Measurements from ENCODE around the gene RER1. TPM values are rescaled to one million over a fixed set of nuclear protein-coding genes. Genes with fewer than 3 reads are reported as not detected.

RER1 gene
- polyA plus RNA-seq, 1 donor: 70.7 TPM

DNA sequence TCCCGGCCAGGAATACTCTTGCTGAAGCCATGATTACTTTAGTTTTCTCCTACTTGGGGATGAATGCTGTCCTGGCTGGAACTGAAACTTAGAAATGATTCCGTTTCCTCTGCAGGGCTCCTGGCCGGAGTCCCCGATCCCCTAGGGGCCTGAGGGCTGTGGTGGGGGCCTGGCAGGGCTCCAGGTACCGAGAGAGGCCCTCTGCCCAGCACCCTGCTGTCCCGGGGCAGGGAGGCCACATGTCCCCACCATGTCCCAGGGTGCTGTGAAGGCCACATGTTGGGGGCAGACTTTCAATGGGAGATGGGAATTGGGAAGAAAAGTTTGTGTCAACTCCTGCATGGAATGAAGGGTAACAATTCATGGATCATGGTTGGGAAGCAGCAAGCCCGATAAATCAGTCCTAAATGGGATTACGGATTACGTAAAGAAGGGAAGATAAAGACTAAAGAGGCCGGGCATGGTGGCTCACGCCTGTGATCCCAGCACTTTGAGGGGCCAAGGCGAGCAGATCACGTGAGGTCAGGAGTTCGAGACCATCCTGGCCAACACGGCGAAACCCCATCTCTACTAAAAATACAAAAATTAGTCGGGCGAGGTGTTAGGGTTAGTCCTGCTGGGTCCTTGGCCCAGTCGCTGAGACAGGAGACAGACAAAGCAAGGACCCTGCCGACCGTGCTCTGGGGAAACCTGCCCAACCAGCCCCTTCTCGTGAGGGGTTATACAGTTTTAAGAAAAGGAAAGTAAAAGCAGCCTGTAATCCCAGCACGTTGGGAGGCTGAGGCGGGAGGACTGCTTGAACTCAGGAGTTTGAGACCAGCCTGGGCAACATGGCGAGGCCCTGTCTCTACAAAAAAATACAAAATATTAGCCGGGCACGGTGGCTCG lies 37.8 kb upstream of the RER1 start:
- DNase-seq (ENCODE audit: low read depth): no peak

DNA sequence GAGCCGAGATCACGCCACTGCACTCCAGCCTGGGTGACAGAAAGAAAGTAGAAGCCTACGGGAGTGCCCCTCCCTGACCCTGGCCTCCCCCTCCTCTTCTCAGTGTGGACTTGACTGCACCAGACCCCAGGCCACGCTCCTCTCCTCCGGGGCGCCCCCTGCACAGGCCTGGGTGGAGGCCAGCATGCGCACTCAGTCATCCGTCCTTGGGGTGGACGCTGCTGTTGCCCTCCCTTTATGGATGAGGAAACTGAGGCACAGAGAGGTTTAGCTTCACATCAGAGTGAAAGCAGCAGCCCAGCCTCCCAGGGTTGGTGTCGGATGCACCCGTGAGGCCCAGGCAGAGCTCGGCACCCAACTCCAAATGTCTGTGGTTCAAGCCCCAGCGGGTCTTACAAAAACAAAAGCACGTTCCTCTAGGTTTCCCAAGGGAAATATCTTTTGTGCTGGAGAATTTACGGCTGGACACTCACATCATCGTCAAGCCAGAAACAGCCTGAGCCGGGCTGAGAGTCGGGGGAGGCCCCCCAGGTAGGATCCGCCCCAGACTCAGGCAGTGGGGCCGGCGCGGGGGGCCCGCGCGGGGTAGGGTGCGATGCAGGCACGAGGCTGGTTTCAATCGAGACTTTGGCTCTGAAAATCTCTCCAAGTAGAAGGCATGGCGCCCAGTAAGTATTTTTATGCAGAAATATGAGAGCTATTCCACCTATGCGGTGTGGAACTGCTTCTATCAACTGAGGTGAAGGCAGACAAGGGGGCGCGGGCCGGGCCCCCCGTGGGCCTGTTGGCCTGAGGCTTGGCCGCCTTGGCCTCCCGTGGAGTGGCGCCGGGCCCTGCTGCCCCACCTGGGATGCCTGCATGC lies 36.9 kb upstream of the RER1 start:
- DNase-seq (ENCODE audit: low read depth): no peak

DNA sequence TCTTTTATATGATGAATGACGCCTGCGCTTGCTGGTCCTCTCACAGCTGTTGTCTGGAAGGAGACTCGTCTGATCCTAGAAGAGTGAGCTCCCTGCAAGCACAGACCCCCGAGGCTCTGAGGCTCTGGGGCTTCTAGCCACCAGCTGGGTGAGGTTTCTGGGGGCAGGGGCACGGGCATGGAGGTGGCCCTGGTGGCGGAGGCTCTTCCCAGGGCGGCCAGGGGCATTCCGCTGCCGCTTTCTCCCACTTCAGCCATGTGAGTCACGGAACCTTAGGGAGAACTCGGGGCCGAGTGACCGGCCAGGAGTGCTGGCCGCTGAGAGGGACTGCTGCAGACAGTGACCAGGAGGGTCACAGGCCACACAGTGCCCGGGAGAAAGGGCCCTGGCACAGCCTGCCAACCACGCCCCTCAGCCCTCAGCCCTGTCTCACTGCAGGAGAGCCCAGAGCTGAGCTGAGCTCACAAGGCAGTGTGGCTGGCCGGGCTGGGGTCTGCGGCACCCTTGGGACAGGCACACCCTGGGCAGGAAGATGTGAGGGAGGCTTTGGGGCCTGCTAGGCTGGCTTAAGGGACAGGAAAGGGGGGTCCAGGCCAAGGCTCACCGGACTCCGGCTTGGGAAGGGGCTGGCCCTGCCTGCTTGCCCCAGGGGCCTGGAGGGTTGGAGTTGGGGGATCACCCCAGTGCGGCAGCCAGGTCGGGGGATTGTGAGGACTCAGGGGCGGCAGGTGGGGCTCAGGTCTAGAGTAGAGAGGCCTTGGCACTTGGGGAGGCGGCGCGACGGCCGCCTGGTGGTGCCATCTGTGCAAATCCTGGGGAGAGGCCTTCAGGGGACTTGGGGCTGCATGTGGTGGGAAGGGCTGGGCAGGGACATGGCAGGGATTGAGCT lies 36.0 kb upstream of the RER1 start:
- no peak for DNase-seq (ENCODE audit: low read depth)

DNA sequence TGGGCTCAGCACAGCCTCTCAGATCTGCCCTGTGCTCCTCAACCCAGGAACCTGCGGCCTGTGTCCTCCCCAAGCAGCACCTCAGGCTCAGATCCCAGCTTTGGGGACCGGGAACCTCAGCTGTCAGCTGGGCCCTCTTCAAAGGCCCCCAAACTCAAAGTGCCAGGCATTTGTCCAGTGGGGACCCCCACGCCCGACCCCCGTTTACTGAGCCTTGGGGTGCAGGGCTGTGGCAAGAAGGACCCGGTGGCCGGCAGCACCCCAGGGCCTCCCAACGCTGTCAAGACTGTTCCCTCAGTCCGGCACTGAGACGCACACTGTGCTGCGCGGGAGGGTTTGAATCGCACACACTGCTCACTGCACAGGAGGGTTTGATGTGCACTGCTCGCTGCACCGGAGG lies 35.2 kb upstream of the RER1 start:
- no peak for DNase-seq (ENCODE audit: low read depth)

DNA sequence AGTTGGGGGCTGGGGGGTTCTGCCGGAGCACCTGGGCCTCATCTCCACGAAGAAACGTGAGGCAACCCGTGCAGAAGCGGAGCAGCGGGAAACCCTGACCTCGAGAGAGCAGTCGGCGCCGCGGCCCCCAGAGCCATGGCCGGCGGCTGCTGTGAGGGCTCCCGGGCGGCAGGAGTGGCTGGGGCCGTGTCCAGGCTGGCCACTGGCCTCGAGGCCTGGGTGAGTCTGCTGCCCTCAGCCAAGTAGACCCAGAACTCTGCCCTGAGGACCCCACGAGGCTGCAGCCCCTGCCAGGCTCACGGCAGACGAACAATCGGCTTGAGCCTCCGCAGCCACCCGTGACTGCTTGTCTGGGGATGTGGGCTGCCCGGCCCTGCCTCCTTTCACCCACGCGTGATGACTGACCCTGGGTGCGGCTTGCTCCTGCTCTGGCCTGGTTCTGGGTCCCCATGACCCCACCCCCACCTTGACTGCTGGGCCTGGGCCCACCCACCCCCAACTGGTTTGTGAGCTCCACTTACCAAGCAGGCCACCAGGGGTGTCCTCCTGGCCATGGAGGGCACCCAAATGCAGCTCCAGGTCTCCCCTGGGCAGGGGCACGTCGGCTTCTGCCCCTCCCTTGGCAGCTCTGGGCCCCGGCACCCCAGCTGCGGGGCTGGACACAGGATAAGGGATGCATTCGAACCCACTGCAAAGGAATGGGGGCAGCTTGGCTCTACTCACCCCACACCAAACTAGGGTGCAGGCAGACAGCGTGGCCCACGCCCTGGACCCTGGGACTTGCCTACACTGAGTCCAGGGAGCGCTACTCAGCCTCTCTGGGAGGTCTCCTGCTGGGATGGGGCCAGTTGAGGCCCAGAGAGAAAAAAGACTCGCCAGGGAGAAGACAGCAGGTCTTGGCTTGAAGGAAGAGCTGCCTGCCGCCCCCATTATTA lies 34.5 kb upstream of the RER1 start:
- DNase-seq (ENCODE audit: low read depth): no peak

DNA sequence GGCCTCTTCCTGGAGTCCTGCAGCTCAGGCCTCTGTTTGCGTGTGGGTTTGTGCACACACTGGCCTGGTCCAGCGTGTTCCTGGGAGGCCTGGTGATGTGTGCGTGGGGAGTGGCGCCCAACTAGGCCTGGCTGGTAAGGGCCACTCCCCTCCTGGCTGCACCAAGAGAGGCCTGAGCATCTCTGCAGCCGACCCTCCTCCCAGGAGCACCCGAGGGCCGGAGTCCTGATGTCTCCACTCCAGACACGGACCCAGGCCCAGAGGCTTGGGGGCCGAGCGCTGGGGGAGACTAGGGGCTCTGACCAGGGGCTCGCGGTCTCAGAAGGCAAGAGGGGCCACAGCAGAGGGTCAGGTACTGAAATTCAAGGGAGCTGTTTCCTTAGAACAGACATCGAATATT lies 33.6 kb upstream of the RER1 start:
- no peak for DNase-seq (ENCODE audit: low read depth)

DNA sequence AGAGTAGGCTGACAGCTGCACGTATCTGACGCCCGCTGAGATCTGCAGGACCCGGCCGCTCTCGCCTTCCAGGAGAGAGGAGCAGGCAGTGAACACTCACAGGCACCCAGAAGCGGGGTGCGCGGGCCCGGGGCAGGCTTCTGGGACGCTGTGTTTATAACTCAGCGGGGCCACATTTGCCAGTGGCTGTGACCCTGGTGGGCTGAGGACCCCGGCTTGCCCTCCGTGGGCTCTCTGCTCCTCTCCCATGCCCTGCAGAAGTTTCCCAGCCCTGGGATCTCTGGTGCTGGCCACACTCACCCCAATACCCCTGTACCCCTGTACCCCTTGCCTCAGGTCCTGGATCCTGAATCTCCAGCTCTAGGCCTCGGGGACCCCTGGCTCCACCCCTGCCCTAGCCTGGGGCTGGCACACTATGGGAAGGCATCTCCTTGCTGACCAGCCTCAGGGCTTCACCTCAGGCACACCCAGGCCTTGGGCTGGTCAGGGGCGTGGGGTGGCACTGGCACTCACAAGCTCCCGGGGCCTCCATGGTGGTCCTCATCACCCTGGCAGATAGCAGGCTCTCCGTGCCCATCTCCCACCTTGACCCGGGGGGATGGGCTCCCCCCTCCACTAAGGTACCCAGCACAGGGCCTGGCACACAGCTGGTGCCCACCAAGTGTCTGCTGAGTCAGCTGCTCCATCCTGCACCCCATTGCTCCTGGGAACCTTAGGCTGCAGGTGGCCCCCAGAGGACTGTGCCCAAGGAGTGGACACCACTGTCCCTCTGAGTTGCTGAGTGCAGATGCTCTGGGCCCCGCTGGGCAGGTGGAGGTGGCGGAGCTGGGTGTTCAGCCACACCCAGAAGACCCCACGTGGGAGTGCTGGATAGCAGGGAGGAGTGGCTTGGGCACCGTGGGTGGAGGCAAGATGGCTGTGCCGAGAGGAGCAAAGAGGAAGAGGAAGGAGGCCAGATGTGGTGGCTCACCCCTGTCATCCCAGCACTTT lies 32.7 kb upstream of the RER1 start:
- no peak for DNase-seq (ENCODE audit: low read depth)

DNA sequence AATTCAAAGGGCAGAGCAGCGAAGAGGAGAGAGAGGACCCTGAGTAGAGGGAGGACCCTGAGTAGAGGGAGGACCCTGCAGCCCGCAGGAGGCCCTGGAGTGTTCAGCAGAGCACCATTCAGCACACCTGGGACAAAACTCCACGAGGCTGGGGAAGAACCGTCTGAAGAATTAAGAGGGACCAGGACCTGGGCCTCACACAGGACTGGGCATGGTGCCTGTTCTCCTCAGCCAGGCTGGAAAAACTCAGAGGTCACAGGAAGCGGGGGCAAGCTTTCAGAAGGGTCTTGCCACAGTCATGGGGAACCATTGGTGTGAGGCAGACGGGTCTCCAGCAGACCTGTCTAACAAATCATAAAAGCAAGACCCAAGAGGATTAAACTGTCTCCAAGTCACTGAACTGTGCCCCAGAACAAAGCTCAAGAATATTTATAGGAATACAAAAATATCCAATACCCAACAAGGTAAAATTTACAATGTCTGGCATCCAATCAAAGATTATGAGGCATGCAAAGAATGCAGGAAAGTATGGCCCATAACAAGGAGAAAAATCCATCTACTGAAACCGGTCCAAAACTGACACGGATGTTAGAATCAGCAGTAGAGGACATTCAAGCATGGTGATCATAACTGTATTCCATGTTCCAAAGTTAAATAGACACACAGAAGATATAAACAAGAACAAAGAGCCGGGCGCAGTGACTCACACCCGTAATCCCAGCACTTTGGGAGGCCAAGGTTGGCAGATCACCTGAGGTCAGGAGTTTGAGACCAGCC lies 30.9 kb upstream of the RER1 start:
- no peak for DNase-seq (ENCODE audit: low read depth)

DNA sequence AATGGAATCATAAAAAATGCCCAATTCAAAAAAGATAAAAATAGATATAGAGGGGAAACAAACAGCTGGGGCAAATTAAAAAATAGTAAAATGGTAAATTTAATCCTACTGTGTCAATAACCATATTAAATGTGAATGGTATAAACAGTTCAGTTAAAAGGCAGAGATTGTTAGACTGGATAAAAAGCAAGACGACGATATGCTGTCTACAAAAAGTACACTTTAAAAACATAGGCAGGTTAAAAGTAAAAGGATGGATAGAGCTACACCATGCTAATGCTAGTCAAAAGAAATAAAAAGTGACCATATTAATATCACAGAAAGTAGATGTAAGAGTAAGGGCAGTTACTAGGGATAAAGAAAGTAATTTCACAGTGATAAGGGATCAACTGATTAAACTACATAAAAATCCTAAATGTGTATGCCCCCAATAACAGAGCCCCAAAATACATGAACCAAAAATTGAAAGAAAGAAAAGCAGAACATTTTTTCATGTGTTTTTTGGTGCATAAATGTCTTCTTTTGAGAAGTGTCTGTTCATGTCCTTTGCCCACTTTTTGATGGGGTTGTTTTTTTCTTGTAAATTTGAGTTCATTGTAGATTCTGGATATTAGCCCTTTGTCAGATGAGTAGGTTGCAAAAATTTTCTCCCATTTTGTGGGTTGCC lies 27.7 kb upstream of the RER1 start:
- DNase-seq (ENCODE audit: low read depth): no peak

DNA sequence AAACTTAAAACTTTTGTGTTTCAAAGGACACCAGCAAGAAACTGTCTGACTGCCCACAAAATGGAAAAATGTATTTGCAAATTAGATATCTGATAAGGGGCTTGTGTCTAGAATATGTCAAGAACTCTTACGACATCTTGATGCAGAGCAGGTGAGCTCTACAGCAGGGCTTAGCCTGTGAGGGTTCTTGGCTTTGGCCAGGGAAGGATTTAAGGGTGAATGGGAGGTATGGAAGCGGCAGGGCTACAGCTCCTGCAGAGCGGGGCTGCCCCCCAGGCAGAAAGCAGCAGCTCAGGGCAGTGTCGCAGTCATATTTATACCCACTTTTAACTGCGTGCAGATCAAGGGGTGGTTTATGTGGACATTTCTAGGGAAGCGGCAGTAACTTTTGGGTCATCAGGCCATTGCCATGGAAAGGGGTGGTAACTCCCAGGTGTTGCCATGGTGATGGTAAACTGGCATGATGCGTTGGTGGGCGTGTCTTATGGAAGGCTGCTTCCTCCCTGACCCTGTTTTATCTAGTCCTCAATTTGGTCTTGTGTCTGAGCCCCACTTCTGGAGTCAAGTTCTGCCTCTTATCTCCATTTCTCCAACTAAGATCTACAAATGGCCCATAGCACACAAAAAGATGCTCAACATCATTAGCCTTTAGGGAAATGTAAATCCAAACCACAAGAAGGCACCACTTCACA lies 23.4 kb upstream of the RER1 start:
- DNase-seq (ENCODE audit: low read depth): no peak

DNA sequence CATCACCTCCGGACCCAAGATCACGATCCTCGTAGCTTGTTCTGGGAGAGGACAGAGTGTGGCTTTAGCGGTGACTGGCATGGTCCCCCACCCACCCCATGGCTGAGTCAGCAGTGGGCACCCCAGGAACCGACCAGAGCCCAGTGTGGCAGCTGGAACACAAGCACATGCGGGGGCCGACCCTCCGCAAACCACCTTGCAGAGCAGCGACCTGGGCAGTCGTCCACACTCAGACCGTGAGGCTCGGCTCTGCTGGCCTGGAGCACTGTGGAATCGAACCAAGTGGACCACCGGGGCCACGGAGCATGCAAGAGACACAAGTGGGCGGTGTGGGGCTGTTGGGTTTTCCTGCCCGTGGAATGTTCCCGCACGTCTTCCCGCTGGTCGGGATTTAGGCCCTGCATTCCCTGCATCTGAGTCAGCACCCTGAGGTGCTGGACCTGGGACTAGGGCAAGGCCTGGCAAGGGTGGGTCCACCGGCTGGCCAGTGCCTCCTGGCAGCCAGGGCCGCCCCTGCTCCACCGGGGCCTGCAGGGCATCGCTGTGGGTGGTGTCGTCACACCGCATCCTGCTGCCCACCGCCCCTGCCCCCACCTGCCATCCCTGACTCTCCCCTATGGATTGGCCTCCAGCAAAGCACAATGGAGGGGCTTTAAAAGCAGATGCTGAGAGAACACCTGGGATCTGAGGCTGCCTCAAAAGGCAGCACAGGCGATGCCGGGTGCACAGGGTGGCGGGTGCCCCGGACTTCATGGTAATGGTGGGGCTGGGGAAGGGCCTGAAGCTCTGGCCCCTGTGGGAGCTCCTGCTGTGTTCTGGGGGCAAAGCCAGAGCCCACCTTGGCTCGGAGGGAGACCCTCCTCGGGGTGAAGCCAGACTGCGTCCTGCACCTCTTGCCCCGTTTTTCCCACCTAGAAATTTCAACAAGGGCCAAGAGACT lies 18.8 kb upstream of the RER1 start:
- no peak for DNase-seq (ENCODE audit: low read depth)

DNA sequence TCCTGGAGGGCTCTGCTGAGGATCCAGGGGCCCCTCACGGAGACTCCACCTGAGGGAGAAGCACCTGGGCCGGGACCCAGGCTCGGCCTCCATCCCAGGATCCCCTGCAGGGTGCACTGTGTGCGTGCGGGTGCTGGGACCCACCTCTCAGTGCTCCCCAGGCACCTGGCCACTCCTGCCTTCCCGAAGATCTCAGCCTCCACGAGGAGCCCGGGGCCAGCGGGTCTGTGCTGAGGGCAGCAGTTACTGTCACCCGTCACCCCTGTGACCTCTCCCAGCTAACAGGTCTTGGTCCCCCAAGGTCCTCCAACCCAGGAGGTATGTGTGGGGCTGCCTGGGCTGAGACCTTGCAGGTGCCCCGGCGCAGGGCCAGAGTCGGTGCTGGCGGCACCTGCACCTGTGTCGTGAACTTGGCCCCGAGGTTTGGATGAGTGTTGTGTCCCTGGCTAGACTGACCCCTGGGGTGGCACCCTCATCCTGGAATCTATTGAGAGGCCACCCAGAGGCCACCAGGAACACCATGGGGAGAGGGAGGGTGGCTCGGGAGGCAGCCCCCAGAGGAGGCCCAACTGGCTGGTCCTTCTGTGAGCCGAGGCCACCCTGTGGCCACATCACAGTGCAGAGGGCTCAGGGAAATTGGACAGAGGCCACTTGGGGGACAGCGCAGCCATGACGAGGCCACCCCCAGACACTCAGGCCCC lies 17.9 kb upstream of the RER1 start:
- no peak for DNase-seq (ENCODE audit: low read depth)

DNA sequence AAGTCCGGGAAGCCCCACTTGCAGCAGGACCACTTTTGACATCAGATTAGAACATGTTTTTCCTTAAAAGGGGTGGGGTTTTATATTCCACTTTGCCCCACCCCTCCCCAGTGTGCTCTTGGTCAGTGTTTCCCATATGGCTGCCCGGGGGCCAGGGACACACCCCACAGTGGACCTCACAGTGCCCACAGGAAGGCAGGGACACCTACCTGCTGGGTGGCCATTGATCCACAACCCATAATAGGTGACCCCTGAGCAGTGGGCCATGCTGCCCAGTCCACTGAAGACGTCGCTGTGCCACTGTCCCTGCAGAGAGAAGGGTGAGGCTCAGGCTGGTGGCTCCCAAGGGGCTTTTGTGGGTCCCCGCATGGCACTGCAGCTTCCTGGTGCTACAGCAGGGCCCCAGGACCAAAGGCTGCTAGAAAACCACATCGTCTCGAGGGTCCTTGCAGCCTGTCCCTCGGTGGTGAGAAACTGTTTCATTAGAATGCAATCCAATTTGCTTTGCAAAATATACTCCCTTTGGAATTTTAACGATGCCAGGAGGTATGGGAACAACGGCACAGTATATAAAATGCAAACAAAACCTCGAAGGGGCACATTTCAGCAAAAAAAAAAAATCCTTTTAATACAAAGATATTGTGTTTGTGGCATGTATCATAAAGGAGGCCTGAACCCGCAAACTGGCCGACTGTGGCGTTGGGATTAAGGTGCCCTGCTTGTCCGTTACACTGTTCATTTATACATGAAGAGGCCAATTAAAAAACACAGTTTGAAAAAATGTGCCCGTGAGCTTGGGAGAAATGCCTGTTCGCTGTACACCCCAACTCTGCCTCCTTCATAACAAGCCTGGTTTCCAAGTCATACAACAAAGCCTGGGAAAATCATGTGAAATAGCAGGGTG lies 17.1 kb upstream of the RER1 start:
- no peak for DNase-seq (ENCODE audit: low read depth)

DNA sequence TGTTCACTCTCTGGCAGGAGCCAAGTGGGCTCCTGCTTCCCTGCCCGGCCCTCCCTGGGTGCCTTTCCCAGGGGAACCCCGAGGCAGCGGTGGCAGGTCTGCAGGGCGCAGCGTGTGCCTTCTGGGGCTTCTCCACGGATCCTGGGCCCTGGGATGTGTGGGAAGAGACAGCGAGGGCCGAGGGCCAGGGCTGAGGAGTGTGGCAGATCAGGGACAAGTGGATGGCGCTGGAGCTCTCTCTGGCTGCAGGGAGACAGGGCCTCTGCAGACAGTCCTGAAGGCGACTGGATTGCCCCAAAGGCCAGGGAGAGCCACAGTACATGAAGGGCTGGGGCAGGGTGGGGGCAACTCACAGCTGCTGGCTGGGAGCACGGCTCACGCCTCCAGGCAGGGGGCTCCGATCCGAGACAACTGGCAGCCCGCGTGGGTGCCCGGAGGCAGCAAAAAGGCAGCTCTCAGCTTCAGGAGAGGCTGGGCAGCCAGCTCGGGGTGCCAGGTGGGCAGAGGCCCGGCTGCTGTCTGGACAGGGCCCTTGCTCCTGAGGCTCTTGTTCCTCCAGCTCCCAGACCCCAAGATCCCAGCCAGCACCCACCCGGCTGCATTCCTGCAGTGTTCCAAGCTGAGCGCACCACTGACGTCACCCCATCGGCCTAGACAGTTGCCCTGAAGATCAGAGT lies 16.3 kb upstream of the RER1 start:
- DNase-seq (ENCODE audit: low read depth): no peak
